SHP77 treated with DMSO at 0.1 percent for 48 hours (cell line): ENCODE data around the gene PTPN2.
"Not testable (repeated sequence)": the region's sequence is repeated elsewhere in the genome, so short reads cannot be mapped to it uniquely, and the experiment has no call there.

ENCODE experiments used
- DNase-seq: peaks from one replicate; lab custom pipeline; 2025; lab: John Stamatoyannopoulos, UW

The PTPN2 gene

GRCh38 chr18:12825230-12825629, 58.8 kb downstream of the PTPN2 start:
- DNase-seq: no peak

GRCh38 chr18:12823892-12824291, 60.1 kb downstream of the PTPN2 start:
- DNase-seq: no peak

GRCh38 chr18:12821408-12821807, 62.6 kb downstream of the PTPN2 start:
- no peak for DNase-seq

- no peak for DNase-seq
These were observed 63.5 kb downstream of the PTPN2 start for GRCh38 chr18:12820506-12820905.

- DNase-seq: no peak
These were observed 64.2 kb downstream of the PTPN2 start for GRCh38 chr18:12819841-12820240.

- DNase-seq: no peak
These were observed 64.7 kb downstream of the PTPN2 start for GRCh38 chr18:12819322-12819721.

- DNase-seq: no peak
These were observed 65.8 kb downstream of the PTPN2 start for GRCh38 chr18:12818243-12818642.

- no peak for DNase-seq
These were observed 67.6 kb downstream of the PTPN2 start for GRCh38 chr18:12816451-12816850.

- DNase-seq: no peak
These were observed 72.7 kb downstream of the PTPN2 start for GRCh38 chr18:12811191-12811950.

- DNase-seq: no peak
These were observed 80.7 kb downstream of the PTPN2 start for GRCh38 chr18:12803069-12803936.

GRCh38 chr18:12802538-12802937, 81.5 kb downstream of the PTPN2 start:
- no peak for DNase-seq

- DNase-seq: no peak
These were observed 87.6 kb downstream of the PTPN2 start for GRCh38 chr18:12796448-12796847.

- no peak for DNase-seq
These were observed 92.4 kb downstream of the PTPN2 start for GRCh38 chr18:12791610-12792009.

GRCh38 chr18:12786669-12787068, 97.4 kb downstream of the PTPN2 start:
- DNase-seq: no peak

GRCh38 chr18:12783524-12783923, 100.5 kb downstream of the PTPN2 start:
- no peak for DNase-seq

- no peak for DNase-seq
These were observed 101.5 kb downstream of the PTPN2 start for GRCh38 chr18:12782521-12782920.

GRCh38 chr18:12779456-12779855, 104.6 kb downstream of the PTPN2 start:
- no peak for DNase-seq

- no peak for DNase-seq
These were observed 105.0 kb downstream of the PTPN2 start for GRCh38 chr18:12779043-12779442.

- no peak for DNase-seq
These were observed 106.5 kb downstream of the PTPN2 start for GRCh38 chr18:12777500-12777944.

GRCh38 chr18:12776821-12777471, 107.1 kb downstream of the PTPN2 start:
- no peak for DNase-seq

GRCh38 chr18:12776415-12776814, 107.6 kb downstream of the PTPN2 start:
- DNase-seq: not testable (repeated sequence)

GRCh38 chr18:12774982-12775381, 109.1 kb downstream of the PTPN2 start:
- DNase-seq: no peak

GRCh38 chr18:12773369-12773768, 110.7 kb downstream of the PTPN2 start:
- no peak for DNase-seq
